Fibroblast of mammary gland (primary cell): ENCODE results near the gene IGSF21.

Experiments used
- DNase-seq: peaks from one replicate; pipeline ENCODE4 v3.0.0-alpha.2; 2010; ENCODE audit warnings: low read depth
- H3K4me3 ChIP-seq: 2 replicates; pipeline ENCODE4 v1.5.1; 2011; ENCODE audit warnings: low read depth, mild to moderate bottlenecking, low read length, moderate library complexity; ENCODE audit not compliant: control insufficient read depth
- CTCF ChIP-seq: conservative IDR thresholded peaks from 2 replicates; pipeline ENCODE4 v1.5.1; 2011; ENCODE audit warnings: low read depth, low read length, inconsistent platforms; ENCODE audit not compliant: control insufficient read depth, insufficient read depth

The IGSF21 gene

GRCh38 chr1:18170444-18170843 lies 62.8 kb downstream of the IGSF21 start:
- H3K4me3 ChIP-seq = no peak overlapping the region
- DNase-seq = no peak
- no peak for TF ChIP-seq CTCF

- DNase-seq = no peak
- TF ChIP-seq CTCF = no peak
- H3K4me3 ChIP-seq = no peak overlapping the region
These were observed 66.4 kb downstream of the IGSF21 start for GRCh38 chr1:18174037-18174436.

- DNase-seq = no peak
- H3K4me3 ChIP-seq = no peak overlapping the region
- no peak for TF ChIP-seq CTCF
These were observed 67.5 kb downstream of the IGSF21 start for GRCh38 chr1:18175051-18175450.

- no peak for DNase-seq
- no peak overlapping the region for H3K4me3 ChIP-seq
- TF ChIP-seq CTCF = no peak
These were observed 68.2 kb downstream of the IGSF21 start for GRCh38 chr1:18175530-18176377.

- no peak for DNase-seq
- no peak for TF ChIP-seq CTCF
- no peak overlapping the region for H3K4me3 ChIP-seq
These were observed 69.0 kb downstream of the IGSF21 start for GRCh38 chr1:18176619-18177018.

- H3K4me3 ChIP-seq = no peak overlapping the region
- DNase-seq = no peak
- TF ChIP-seq CTCF = no peak
These were observed 70.5 kb downstream of the IGSF21 start for GRCh38 chr1:18178111-18178510.
